ENCODE results near the gene TMIGD3. TPM values are rescaled to one million over a fixed set of nuclear protein-coding genes. Genes with fewer than 3 reads are reported as not detected.

Gene TMIGD3
- total and polyA plus RNA-seq, 4 donors: 1.6 to 34.6 (median 4.1) TPM

GRCh38 chr1:111504097-111504496, 664 bp upstream of the TMIGD3 start:
- no peak overlapping the region for H3K4me3 ChIP-seq
- H3K27me3 ChIP-seq (ENCODE audit: control insufficient read depth in 3 of 3, insufficient read depth in 3 of 3, low read length in 2 of 3): no peaks in the 10 kb centered on the region
- no peaks in the 10 kb centered on the region for H3K9me3 ChIP-seq (ENCODE audit: control insufficient read depth in 4 of 4, insufficient read depth in 3 of 4, low read length in 3 of 4)
- ATAC-seq (ENCODE audit: insufficient read depth, low FRiP score): no peak
- 58 to 79% methylated on average over 6 of the region's 6 CpGs for WGBS, 2 donors
- H3K27ac ChIP-seq (ENCODE audit: low read depth in 1 of 2, low read length in 1 of 2): no peak overlapping the region
- peaks cover 0 to 14% (median 4%) of the 10 kb centered on the region in 5 donors for H3K4me1 ChIP-seq (ENCODE audit: control insufficient read depth in 5 of 5, insufficient read depth in 5 of 5, low read length in 5 of 5)
- DNase-seq: no peak
- H3K9ac ChIP-seq (ENCODE audit: insufficient read depth in 1 of 2, low read length in 2 of 2): no peak overlapping the region
- H3K36me3 ChIP-seq (ENCODE audit: control insufficient read depth in 4 of 4, insufficient read depth in 4 of 4, low read length in 4 of 4): no peaks in the 10 kb centered on the region
- no peak for TF ChIP-seq CTCF (IDR thresholded peaks at IDR 0.05; ENCODE audit: control extremely low read depth, extremely low read depth)

GRCh38 chr1:111501645-111502044, 1.8 kb downstream of the TMIGD3 start:
- no peak overlapping the region for H3K9ac ChIP-seq (ENCODE audit: insufficient read depth in 1 of 2, low read length in 2 of 2)
- H3K4me3 ChIP-seq: no peak overlapping the region
- no peak for TF ChIP-seq CTCF (IDR thresholded peaks at IDR 0.05; ENCODE audit: control extremely low read depth, extremely low read depth)
- no peak for ATAC-seq (ENCODE audit: insufficient read depth, low FRiP score)
- no peak overlapping the region for H3K27ac ChIP-seq (ENCODE audit: low read depth in 1 of 2, low read length in 1 of 2)
- DNase-seq: no peak
- no peaks in the 10 kb centered on the region for H3K4me1 ChIP-seq (ENCODE audit: control insufficient read depth in 5 of 5, insufficient read depth in 5 of 5, low read length in 5 of 5)
- H3K27me3 ChIP-seq (ENCODE audit: control insufficient read depth in 3 of 3, insufficient read depth in 3 of 3, low read length in 2 of 3): no peaks in the 10 kb centered on the region
- 75 to 76% methylated on average over 7 of the region's 7 CpGs for WGBS, 2 donors
- no peaks in the 10 kb centered on the region for H3K9me3 ChIP-seq (ENCODE audit: control insufficient read depth in 4 of 4, insufficient read depth in 3 of 4, low read length in 3 of 4)
- H3K36me3 ChIP-seq (ENCODE audit: control insufficient read depth in 4 of 4, insufficient read depth in 4 of 4, low read length in 4 of 4): no peaks in the 10 kb centered on the region

- Histone ChIP-seq H3K4me3 (no peak overlapping the region), H3K9ac (ENCODE audit: insufficient read depth in 1 of 2, low read length in 2 of 2) (no peak overlapping the region), H3K9me3 (ENCODE audit: control insufficient read depth in 4 of 4, insufficient read depth in 3 of 4, low read length in 3 of 4) (no peaks in the 10 kb centered on the region), H3K36me3 (ENCODE audit: control insufficient read depth in 4 of 4, insufficient read depth in 4 of 4, low read length in 4 of 4) (no peaks in the 10 kb centered on the region), H3K27ac (ENCODE audit: low read depth in 1 of 2, low read length in 1 of 2) (no peak overlapping the region), H3K27me3 (ENCODE audit: control insufficient read depth in 3 of 3, insufficient read depth in 3 of 3, low read length in 2 of 3) (no peaks in the 10 kb centered on the region), H3K4me1 (ENCODE audit: control insufficient read depth in 5 of 5, insufficient read depth in 5 of 5, low read length in 5 of 5) (no peaks in the 10 kb centered on the region)
- ATAC-seq (ENCODE audit: insufficient read depth, low FRiP score): no peak
- no peak for DNase-seq
- no peak for TF ChIP-seq CTCF (IDR thresholded peaks at IDR 0.05; ENCODE audit: control extremely low read depth, extremely low read depth)
- 95 to 96% methylated on average over 5 of the region's 5 CpGs for WGBS, 2 donors
Measured at GRCh38 chr1:111499026-111499785, 4.2 kb downstream of the TMIGD3 start.

GRCh38 chr1:111497592-111497991, 5.8 kb downstream of the TMIGD3 start:
- DNase-seq (no peak), ATAC-seq (ENCODE audit: insufficient read depth, low FRiP score) (no peak)
- H3K36me3 ChIP-seq (ENCODE audit: control insufficient read depth in 4 of 4, insufficient read depth in 4 of 4, low read length in 4 of 4): no peaks in the 10 kb centered on the region
- H3K27ac ChIP-seq (ENCODE audit: low read depth in 1 of 2, low read length in 1 of 2): no peak overlapping the region
- TF ChIP-seq CTCF (IDR thresholded peaks at IDR 0.05; ENCODE audit: control extremely low read depth, extremely low read depth): no peak
- H3K27me3 ChIP-seq (ENCODE audit: control insufficient read depth in 3 of 3, insufficient read depth in 3 of 3, low read length in 2 of 3): no peaks in the 10 kb centered on the region
- no peak overlapping the region for H3K9ac ChIP-seq (ENCODE audit: insufficient read depth in 1 of 2, low read length in 2 of 2)
- no peak overlapping the region for H3K4me3 ChIP-seq
- H3K4me1 ChIP-seq (ENCODE audit: control insufficient read depth in 5 of 5, insufficient read depth in 5 of 5, low read length in 5 of 5): no peaks in the 10 kb centered on the region
- H3K9me3 ChIP-seq (ENCODE audit: control insufficient read depth in 4 of 4, insufficient read depth in 3 of 4, low read length in 3 of 4): no peaks in the 10 kb centered on the region
- WGBS, 2 donors: 64 to 66% methylated on average over 5 of the region's 5 CpGs

Data from lung (tissue), 12 donors.